RCC 7860 (cell line): ENCODE results near the gene ZNF579.
A peak's percentile ranks its signal among the peaks of the same experiment; 100 is the strongest.

Experiments used
- DNase-seq: peaks from one replicate; pipeline ENCODE4 v3.0.0-alpha.2; 2015; ENCODE audit warnings: low spot score
- FAIRE-seq: peaks from 2 replicates; lab custom pipeline; 2012; peaks lifted over from hg19 to GRCh38; lab: Jason Lieb, UNC

Gene ZNF579

DNA sequence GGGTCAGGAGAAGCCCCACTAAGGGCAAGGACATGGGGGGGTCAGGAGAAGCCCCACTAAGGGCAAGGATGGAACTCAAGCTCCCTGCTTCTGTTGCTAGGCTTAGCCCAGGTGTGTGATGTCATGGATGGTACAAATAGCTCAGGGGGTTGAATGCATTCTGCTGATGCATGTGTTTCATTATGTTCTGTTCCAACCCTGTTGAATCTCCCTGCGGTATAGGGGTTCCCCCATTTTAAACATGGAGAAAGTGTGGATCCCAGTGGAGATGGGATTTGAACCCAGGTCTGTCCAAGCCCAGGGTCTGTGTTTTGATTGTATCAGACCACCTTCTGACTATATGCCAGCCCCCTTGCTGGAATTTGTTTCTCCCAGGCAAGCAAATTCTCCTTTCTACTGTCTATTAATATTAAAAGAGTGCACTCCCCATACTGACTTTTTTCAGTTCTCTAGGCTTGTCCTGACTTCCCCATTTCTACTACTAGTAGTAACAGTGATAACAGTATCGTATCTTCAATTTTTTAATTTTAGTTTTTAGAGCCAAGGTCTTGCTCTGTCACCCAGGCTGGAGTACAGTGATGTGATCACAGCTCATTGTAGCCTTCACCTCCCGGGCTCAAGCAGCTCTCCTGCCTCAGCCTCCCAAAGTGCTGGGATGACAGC is 31.5 kb upstream of the ZNF579 start:
- FAIRE-seq (no peak), DNase-seq (no peak)

DNA sequence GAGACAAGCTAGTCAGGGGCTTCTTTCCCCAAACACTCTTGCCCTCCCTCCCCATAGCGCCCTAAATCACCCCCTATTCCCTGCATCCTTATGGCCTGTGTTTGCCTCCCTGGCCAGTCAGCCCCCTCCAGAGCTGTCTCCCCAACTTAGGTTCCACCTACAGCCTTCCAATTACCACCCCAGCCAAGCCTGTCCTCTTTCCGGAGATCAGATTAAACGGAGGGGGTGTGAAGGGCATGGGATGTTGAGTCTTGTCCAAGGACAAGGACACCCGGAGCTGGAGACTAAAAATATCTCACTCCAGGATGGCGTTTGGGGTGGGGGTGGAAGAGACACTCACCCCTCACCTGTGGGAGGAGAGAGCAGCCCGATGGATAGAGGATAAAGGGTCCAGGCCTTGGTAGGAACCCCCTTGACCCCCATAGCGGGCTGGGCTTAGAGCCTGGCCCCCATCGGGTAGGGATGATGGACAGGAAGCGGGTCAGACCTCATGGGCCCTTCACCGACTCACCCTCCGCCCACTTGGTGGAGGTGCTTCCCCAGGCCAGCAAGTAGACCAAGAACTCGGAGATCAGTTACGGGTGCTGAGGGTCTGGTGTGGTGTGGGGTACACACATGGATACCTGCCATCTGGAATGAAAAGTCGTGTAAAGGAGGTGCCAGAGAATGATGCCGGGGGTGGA is 30.8 kb upstream of the ZNF579 start:
- FAIRE-seq (no peak), DNase-seq (no peak)

DNA sequence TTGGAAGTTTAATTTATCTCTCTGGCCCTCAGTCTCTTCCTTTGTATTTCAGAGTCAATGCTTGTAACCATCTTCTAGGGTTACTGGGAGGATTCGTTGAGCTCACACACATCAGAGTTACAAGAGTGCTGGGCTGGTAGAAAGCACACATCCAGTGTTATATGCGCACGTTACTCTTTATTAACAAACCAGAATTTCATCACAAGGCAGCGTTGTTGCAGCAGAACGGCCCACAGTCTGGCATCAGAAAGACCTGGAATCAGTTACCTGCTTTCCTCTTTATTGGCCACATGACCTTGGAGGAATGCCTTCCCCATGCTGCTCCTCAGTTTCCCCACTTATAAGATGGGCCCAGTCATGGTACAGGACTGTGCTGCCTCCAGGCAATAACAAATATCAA is 28.7 kb upstream of the ZNF579 start:
- FAIRE-seq (no peak), DNase-seq (no peak)

DNA sequence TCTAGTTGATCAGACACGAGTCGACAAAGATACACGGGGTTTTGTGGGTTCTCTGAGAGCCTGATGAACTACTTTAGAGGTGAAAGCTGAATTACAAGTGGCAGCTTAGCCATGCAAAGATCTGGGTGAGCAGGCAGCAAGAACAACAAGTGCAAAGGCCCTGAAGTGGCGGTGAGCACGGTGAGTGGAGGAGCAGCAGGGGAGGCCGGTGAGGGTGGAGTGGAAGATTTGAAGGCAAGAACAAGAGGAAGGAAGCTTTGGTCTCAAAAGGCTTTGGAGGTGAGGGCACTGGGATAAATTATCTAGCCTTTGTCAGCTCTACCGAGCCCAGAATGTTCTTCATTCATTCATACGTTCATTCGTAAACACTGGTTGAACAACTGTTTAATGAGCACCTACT is 26.2 kb upstream of the ZNF579 start:
- DNase-seq = no peak
- FAIRE-seq = no peak

DNA sequence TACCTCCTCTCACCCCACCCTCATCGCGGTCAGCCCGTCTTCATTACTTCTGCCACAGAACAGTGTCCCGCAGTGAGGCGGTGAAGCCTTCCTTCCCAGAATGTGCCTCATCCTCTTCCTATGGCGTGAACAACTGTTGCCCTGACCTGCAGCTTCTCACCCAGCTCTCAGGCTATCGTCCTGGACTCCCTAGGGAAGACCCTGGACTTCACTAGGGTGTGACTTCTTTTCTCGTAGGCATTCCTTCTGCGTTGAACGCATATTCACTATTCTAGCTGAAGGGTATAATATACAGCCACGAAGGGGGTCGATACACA is 25.8 kb upstream of the ZNF579 start:
- FAIRE-seq = no peak

GRCh38 chr19:55605637-55606470 is 25.2 kb upstream of the ZNF579 start, which contains the start of gene ZNF865:
TSS of gene ZNF865 (plus strand) at chr19:55605647. CDS start at chr19:55613619, 7,972 bp downstream.
- DNase-seq (peak; percentile 72), FAIRE-seq (peak; percentile 38)

More for the DNA sequence above, 25.8 kb upstream of the ZNF579 start:
- no peak for DNase-seq

GRCh38 chr19:55605207-55605636 is 24.6 kb upstream of the ZNF579 start:
- FAIRE-seq (no peak), DNase-seq (peak; percentile 89)

DNA sequence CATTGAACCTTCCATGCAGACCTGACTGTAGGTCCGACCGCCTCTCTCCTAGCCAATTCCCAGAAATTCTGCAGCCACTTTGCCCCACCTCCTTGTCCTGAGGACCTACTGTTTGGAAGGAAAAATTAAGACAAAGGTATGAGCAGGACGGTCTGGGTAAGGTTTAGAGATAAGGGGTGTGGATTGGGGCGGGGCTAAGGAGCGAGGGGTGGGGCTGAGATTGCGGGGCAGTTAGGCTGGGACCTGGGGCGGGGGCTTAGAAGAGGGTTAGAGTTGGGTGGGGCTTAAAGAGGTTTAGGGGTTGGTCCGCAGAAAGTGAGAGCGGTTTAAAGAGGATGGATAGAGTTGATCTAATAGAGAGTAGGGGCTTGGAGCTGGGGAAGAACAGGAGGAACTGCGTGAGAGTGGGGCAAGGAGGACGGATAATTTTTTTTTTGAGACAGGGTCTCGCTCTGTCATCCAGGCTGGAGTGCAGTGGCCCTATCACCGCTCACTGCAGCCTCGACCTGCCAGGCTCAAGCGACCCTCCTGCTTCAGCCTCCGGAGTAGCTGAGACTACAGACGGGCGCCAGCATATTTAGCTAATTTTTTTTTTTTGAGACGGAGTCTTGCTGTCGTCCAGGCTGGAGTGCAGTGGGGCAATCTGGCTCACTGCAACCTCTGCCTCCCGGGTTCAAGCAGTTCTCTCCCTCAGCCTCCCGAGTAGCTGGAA is 23.1 kb upstream of the ZNF579 start:
- DNase-seq (no peak), FAIRE-seq (no peak)

GRCh38 chr19:55603115-55603514 is 22.5 kb upstream of the ZNF579 start:
- no peak for FAIRE-seq

GRCh38 chr19:55602104-55603001 is 21.7 kb upstream of the ZNF579 start:
- DNase-seq (no peak), FAIRE-seq (no peak)

More at GRCh38 chr19:55603115-55603514, 22.5 kb upstream of the ZNF579 start:
- DNase-seq = no peak

- DNase-seq (no peak), FAIRE-seq (no peak)
These were observed 20.4 kb upstream of the ZNF579 start for GRCh38 chr19:55601084-55601483.

DNA sequence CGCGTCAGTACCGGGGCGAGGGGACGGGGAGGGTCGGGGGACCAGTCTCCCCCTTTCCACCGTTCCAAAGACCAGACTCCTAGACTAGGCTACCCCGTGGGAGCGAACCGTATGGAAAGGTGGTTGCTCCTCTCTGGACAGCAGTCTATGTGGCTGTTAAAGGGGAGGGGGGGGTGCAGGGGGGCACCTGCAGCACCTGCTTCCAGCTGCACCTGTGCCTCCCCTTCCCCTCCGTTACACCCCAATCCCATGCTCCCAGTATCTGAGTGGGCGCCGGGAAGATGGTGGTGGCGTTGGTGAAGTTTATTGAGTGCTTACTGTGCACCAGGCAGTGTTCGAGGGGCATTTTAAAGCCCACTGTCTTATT is 20.0 kb upstream of the ZNF579 start:
- FAIRE-seq = no peak

GRCh38 chr19:55599842-55600661 is 19.4 kb upstream of the ZNF579 start, which contains the start of gene ZNF524:
TSS of gene ZNF524 (plus strand) at chr19:55600288. CDS start at chr19:55602113, 1,825 bp downstream.
- FAIRE-seq (no peak), DNase-seq (peak; percentile 51)

More for the DNA sequence above, 20.0 kb upstream of the ZNF579 start:
- no peak for DNase-seq

DNA sequence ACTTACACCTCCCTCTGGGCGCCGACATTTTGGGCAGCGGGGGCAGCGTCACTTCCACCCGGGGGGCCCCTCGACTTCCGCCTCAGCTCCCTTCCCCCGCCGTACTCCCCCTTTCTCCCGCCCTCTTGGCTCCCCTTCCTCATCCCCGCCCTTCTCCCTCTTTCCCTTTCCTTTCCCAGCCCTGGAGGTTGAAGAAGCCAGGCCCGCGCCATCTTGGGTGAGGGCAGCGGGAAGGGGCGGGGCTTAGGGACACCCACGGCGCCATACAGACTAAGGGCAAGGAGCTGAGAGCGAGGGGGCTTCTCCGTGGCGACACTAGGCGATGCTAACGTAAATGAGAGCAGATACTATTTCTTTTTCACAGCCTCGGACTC is 18.8 kb upstream of the ZNF579 start, which contains the start of gene FIZ1:
TSS of gene FIZ1 (minus strand) at position 50 of the 374 bp plus-strand sequence. CDS start 1,652 bp downstream, outside the sequence.
- peak; percentile 82 for DNase-seq
- FAIRE-seq = peak; percentile 35

DNA sequence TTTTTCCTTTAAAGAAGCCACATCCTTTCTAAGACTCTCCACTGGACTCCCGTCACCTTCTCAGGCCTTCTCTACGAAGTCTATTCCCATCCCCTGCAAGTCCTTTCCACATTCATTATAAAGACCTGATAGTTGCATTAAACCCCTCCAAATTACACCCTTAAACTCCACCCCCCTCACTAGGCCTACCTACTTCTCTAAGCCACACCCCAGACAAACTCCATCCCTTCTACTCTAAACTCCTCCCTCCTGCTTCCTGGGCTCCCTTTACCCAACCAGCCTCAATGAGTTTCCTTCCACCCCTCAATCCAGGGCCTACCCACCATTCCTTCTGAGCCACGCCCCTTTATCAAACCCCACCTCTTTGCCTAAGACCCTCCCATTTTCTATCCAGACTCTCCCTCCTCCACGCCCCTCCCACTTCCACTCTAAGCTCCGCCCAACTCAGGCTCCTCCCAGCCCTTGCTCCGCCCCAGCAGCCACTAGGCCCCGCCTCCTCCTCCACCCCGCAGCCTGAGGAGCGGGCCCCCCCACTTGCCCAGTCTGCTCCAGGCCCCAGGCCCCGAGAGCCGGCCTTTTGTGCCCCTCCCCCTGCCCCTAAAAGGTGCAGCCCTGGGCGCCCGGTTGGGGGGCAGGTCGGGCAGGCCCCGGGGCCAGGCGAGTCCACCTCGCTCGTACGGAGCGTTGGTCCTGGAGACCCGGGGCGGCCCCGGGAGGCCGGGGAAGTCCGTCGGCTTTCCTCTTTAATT is 18.2 kb upstream of the ZNF579 start:
- DNase-seq (peak; percentile 76), FAIRE-seq (peak; percentile 75)

DNA sequence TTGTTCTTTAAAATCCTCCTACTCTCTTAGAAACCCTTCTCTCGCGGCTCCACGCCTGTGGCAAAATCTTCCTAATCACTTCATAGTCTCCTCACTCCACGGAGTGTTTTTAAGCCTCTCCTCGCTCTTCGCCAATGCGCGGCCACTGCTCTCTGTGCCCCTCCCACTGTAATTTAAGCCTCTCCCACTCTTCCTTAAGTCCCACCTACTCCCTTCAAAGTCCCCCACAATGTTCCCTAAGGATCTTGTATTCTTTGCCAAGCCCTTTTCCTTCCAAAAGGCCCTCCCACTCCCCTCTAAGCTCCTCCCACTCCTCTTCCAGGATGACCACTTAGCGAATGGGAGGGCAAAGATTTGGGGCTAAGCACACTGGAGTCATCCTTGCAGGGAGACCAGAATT is 17.4 kb upstream of the ZNF579 start:
- no peak for FAIRE-seq

DNA sequence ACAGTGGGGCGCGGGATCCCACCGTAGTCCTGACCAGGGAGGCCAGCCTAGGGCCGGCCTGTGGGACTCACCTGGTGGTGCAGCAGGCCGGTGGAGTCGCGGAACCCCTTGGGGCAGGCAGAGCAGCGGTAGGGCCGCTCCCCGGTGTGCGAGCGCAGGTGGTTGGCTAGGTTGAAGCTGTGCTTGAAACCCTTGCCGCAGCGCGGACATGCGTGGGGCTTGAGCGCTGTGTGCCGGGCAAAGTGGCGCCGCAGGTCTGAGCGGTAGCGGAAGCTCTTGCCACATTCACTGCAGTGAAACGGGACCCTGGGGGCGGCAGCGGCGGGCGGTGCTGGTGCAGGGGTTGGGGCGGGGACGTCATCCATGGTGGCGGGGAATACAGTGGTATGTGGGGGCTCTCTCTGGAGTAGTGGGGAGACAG is 16.9 kb upstream of the ZNF579 start:
- no peak for FAIRE-seq
- no peak for DNase-seq

More for the DNA sequence above, 17.4 kb upstream of the ZNF579 start:
- no peak for DNase-seq

GRCh38 chr19:55596304-55596703 is 15.7 kb upstream of the ZNF579 start:
- FAIRE-seq (no peak), DNase-seq (no peak)
